GM19468 (cell line): ENCODE data around the gene GID4.

Source experiments
- ATAC-seq: cut with Tn5 transposase; IDR thresholded peaks from one replicate; pipeline ENCODE4 v1.9.1; 2021; ENCODE audit warnings: mild to moderate bottlenecking, moderate library complexity, moderate number of reproducible peaks; ENCODE audit not compliant: unreplicated experiment; ENCODE audit errors: extremely low read depth

Gene GID4

DNA sequence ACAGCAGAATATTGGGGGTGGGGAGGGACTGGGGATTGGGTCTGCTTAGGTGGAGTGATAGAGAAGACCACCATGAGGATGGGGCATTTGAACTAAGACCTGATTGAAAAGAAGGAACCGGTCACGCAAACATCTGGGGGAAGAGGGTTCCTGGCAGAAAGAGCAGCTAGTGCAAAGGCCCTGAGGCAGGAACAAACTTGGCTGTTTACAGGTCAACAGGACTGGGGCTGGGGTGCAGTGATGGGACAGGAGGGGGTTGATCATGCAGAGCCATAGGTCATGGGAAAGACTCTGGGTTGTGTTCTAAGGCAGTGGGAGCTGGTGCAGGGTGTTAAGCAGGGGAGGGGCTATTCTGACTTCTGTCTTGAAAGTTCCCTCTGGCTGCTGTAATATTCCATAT, 50.4 kb downstream of the GID4 start:
- no peak for ATAC-seq

DNA sequence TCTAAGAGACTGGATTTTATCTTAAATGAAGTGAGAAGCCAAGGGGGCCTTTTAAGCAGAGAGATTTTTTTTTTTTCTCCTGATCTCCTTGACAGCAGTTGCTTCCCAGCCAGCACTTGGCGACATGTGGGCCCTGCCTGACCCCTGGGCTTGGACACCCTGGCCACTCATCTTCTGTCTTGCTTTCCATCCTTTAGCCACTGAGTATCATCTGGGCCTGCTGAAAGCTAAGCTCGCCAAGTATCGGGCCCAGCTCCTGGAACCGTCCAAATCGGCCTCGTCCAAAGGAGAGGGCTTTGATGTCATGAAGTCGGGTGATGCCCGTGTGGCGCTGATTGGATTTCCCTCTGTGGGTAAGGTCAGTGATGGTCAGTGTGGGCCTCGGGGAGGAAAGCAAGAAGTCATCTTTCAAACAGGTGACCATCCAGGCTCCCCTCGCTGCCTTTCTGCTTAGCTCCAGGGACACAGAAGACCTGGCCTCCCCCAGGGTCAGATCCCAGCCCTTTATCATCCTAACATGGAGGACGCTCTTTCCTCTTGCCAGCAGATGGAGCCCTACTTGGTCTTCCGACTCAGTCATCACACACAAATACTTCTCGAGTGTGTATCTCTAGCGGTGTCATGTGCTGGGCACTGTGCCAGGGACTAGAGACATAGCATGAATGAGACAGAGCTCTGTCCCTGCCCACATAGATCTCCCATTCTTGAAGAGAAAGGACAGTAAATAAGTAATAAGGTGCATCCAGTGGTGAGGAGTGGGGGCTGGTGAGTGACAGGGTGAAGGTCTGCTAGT, 54.6 kb downstream of the GID4 start:
- no peak for ATAC-seq

- ATAC-seq: no peak
Measured at GRCh38 chr17:18094409-18094807, 55.2 kb downstream of the GID4 start.

- no peak for ATAC-seq
Measured at GRCh38 chr17:18099516-18099915, 60.3 kb downstream of the GID4 start.

- ATAC-seq: no peak
Measured at GRCh38 chr17:18100616-18101015, 61.4 kb downstream of the GID4 start.

- no peak for ATAC-seq
Measured at GRCh38 chr17:18101828-18102227, 62.6 kb downstream of the GID4 start.

- no peak for ATAC-seq
Measured at GRCh38 chr17:18102640-18103039, 63.4 kb downstream of the GID4 start.

- no peak for ATAC-seq
Measured at GRCh38 chr17:18105027-18105426, 65.8 kb downstream of the GID4 start.

DNA sequence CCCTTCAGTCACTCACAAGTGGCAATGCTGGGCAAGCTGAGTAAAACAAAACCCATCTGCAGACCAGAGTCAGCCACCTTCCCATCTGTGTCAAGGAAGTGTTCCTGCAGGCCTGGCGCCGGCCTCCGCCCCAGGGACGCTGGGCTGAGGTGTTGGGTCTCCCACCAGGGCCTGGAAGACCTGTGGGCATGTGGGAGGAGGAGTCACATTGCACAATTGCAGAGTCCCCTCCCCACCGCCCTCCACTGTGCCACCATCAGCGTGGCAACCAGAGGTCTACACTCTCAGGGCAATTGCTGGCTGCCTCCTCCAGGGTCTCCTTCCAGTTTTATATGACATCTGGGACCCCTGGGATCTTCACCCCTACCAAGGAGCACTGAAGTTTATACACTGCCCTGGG, 66.4 kb downstream of the GID4 start:
- no peak for ATAC-seq

GRCh38 chr17:18106211-18106610, 67.0 kb downstream of the GID4 start:
- no peak for ATAC-seq

DNA sequence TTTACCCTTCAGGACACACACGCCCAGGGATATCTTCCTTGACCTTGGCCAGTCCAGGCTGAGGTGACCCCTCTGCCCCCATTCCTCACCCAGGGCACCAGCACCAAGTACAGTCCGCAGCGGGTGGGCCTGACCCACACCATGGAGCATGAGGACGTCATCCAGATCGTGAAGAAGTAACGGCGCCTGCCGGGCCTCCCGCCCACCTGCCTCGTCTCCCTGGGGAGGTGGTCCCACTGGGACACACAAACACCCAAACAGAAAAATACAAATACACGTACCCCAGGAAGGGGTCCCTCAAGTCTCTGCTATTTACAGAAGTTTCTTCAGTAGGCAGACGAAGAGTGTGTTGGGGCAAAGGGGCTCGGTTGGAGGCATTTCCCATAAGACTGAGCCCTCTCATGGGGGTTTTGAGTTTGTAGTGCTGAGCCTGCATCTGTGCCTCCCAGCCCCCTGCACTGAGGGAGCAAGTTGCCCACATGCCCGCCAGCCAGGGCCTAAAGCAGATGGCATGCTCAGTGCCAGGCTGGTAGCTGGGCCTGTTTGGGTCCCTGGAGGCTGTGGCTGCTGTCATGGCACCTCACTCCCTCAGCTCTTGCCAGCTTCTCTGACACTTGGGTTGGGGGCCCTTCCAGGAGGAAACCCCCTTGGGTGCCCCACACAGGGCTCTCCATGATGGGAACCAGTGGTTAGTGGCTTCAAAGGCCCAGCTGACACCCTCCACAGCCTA, 68.0 kb downstream of the GID4 start:
- ATAC-seq: no peak

GRCh38 chr17:18107971-18108370, 68.8 kb downstream of the GID4 start:
- no peak for ATAC-seq

- no peak for ATAC-seq
Measured at GRCh38 chr17:18108401-18109312, 69.4 kb downstream of the GID4 start, which contains the start of gene MYO15A. MYO15A (plus strand) TSS chr17:18108756; CDS start chr17:18118801, 10,045 bp downstream.

GRCh38 chr17:18109935-18110485, 70.8 kb downstream of the GID4 start:
- ATAC-seq: no peak

GRCh38 chr17:18110636-18111145, 71.5 kb downstream of the GID4 start:
- ATAC-seq: no peak

GRCh38 chr17:18111330-18111971, 72.2 kb downstream of the GID4 start:
- no peak for ATAC-seq

- ATAC-seq: no peak
Measured at GRCh38 chr17:18115517-18115916, 76.3 kb downstream of the GID4 start.

DNA sequence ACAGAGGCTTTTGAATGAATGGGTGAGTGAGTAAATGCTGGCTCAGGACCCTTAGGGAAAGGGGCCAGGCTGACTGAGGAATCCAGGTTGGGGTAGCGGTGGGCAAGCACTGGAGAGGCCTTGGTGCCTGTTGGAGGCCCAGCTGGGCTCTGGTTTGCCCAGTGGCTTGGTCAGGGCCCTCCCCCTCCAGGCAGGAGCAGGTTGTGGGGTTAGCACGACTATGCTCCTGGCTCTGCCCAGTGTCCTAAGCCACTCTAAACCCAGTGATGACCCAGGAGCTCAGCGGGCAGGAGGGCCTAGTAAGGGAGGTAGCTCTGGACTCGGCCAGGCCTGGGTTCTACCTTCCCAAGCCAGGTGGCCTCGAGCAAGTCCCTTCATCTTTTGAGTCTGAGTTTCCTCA, 76.9 kb downstream of the GID4 start:
- ATAC-seq: no peak

DNA sequence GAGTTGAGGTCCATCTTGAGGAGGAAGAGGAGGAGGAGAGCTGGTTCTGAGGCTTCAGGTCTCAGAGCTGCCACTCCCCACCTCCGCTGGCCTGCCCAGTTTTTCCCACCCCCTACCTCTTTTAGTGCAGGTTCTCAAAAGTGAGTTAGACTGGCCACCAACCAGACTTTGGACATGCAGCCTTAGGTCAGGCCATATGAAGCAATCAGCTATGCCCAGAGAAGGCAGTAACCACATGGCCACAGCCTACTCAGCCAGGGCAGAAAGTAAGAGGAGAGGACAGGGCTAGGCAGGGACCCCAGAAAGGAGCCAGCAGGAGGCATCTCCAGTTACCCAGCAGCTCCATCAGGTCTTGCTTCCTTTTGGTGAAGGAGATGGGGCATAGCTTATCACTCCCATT, 78.3 kb downstream of the GID4 start:
- ATAC-seq: no peak
